C4-2B (cell line): ENCODE data around the gene WNT11.

Experiments
- H3K27ac ChIP-seq: fragments of 450-650 bp; 2 replicates; pipeline ENCODE4 v1.5.1; 2017
- ZFX ChIP-seq: fragments of 450-650 bp; IDR thresholded peaks from 2 replicates; pipeline ENCODE4 v1.6.1; 2017
- TF ChIP-seq, protein P1 (sequence below): fragments of 450-650 bp; conservative IDR thresholded peaks from 2 replicates; pipeline ENCODE4 v1.5.1; 2017; ENCODE audit warnings: mild to moderate bottlenecking

The WNT11 gene

DNA sequence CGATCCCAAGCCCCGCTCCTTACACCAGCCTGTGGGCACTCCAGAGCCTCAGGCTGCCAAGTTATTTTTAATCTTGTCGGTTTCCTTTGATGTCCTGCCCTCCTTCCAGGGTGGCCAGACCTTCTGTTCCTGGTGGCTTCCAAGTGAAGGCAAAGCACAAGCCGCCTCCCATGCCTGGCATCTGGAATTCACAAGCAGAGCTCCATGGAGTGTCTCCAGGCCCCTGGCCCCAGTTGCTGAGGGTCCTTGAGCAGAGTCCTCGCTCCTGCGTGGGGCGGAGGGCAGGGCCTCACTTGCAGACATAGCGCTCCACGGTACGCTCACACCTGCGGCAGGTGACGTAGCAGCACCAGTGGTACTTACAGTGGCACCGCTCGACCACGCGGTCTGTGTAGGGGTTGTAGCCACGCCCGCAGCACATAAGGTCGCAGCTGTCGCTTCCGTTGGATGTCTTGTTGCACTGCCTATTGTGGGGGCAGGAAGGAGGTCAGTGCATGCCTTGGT, 19.5 kb downstream of the WNT11 start:
- TF ChIP-seq, protein P1, sequence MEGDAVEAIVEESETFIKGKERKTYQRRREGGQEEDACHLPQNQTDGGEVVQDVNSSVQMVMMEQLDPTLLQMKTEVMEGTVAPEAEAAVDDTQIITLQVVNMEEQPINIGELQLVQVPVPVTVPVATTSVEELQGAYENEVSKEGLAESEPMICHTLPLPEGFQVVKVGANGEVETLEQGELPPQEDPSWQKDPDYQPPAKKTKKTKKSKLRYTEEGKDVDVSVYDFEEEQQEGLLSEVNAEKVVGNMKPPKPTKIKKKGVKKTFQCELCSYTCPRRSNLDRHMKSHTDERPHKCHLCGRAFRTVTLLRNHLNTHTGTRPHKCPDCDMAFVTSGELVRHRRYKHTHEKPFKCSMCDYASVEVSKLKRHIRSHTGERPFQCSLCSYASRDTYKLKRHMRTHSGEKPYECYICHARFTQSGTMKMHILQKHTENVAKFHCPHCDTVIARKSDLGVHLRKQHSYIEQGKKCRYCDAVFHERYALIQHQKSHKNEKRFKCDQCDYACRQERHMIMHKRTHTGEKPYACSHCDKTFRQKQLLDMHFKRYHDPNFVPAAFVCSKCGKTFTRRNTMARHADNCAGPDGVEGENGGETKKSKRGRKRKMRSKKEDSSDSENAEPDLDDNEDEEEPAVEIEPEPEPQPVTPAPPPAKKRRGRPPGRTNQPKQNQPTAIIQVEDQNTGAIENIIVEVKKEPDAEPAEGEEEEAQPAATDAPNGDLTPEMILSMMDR: no peak
- no peak for TF ChIP-seq ZFX
- H3K27ac ChIP-seq: no peak overlapping the region

DNA sequence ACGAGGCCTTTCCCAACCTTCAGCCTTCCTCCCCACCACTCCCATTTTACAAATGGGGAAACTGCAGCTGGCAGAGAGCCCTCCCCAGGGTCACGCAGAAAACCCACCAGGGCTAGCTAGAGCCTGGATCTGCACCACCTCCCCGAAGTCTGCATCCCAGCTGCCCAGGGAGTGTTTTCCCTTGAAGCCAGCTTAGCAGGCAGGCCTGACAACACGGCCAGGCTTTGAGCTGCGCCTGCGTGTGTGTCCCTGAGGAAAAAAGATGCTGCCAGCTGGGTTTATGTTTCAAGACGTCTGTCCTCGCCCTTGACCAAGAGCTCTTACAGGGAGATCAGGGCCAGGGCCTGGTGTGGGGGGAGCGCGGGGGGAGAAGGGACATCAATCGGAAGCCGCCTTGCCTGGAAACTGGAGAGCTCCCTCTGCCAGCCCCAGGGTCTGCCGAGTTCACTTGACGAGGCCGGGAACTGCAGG, 20.3 kb downstream of the WNT11 start:
- no peak for TF ChIP-seq ZFX
- TF ChIP-seq, protein P1: no peak
- H3K27ac ChIP-seq: no peak overlapping the region

DNA sequence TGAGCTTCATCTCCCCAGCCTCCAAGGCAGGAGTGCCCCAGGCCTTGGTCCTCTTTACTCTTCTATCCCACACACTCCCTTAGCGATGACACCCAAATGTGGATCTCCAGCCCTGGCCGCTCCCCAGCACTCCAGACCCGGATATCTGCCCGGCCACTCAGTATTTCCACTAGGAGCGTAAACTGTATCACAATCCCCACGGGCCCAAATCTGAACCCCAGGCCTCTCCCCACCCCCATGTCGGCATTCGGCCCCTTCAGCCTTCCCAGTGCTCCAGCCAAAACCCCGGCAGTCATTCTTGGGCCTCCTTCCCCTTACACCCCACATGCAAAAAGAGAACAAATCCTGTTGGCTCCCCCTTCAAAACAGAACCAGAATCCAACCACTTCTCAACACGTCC, 20.8 kb downstream of the WNT11 start:
- TF ChIP-seq, protein P1: no peak
- no peak for TF ChIP-seq ZFX

DNA sequence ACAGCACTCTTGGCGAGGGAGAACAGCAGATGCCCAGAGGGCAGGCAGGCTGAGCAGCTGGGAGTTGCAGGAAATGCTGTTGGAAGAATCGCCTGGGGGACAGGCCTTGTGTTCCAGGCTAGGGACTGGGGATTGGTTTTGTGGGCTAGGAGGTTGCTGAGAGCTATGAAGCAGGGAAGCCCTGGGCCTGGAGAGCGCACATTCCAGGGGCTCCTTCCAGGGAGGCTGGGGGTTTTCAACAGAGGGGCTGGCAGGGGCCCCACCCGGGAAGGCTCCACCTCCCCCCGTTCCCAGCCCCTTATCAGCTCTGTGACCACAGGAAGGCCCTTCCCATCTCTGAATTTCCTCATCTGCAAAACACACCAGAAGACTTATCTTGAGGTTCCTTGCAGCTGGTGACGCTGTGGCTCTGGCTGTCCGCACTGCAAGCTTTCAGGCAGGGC, 21.7 kb downstream of the WNT11 start:
- H3K27ac ChIP-seq: no peak overlapping the region

More for the DNA sequence above, 20.8 kb downstream of the WNT11 start:
- H3K27ac ChIP-seq: no peak overlapping the region

DNA sequence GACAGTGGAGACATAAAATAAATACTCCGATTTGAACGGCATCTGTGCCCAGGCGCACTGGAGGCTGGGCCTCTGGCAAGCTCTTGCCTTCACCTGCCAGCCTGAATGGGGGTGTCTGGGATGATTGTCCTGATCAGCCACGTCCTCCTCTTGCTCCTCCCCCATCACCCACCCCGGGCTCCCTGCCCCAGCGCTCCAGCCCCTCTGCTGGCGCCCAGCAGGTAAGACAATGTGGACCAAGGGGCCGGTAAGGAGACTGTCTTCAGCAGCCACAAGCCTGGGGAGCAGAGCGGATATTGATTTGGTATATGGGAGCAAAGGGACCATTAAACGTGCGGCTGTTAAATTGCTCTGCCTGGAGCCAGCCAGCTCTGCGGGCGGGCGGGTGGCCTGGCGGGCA, 24.9 kb downstream of the WNT11 start:
- TF ChIP-seq ZFX: no peak
- TF ChIP-seq, protein P1: no peak
- H3K27ac ChIP-seq: no peak overlapping the region

More for the DNA sequence above, 21.7 kb downstream of the WNT11 start:
- TF ChIP-seq, protein P1: no peak
- TF ChIP-seq ZFX: no peak

DNA sequence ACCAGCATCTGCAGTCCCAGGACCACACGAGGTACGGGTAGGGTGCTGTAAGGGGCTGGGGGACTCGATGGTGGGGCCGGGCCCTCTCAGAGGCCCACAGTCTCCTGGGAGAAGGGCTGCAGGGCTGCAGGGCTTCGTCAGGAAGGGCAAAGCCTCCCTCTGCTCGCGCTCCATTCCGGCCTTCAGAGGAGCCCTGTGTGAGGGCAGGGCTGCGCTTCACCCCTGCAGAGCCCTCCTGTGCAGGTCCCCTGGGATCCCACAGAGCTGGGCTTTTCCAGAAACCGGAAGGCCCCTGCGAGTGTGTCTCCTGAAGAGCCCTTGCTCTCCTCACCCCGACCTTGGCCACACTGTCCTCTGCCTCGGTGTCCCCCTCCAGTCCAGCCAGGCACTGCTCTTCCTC, 27.2 kb downstream of the WNT11 start:
- no peak overlapping the region for H3K27ac ChIP-seq
- TF ChIP-seq, protein P1: no peak
- TF ChIP-seq ZFX: no peak

DNA sequence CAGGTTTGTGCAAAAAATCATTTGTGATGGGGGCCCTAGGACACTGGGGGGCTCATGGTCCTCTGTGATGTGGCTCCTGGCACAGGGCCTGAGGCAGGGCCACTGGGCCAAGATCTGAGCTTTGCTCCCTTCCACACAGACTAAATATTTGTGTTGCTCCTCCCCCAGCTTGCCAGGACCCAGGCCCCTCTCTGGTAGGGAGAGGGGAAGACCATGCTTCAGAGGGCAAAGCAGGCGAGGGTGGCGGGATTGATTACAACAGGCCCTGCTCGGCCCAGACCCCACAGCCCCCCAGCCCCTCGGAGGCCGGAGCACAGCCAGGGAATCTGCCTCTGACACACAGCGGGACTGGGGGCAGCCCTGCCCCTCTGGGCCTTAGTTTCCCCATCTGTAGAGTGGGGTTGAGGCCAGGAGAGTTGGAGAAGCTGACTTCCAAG, 29.0 kb downstream of the WNT11 start:
- no peak overlapping the region for H3K27ac ChIP-seq
- TF ChIP-seq, protein P1: no peak
- TF ChIP-seq ZFX: no peak
